GM18873 (cell line): ENCODE measurements around the gene ARPC1A.
"Not testable (repeated sequence)": the region's sequence is repeated elsewhere in the genome, so short reads cannot be mapped to it uniquely, and the experiment has no call there.

Experiments used
- ATAC-seq: cut with Tn5 transposase; IDR thresholded peaks from one replicate; pipeline ENCODE4 v1.9.1; 2021; ENCODE audit warnings: mild to moderate bottlenecking, moderate library complexity, moderate number of reproducible peaks; ENCODE audit not compliant: unreplicated experiment, low FRiP score

The ARPC1A gene

DNA sequence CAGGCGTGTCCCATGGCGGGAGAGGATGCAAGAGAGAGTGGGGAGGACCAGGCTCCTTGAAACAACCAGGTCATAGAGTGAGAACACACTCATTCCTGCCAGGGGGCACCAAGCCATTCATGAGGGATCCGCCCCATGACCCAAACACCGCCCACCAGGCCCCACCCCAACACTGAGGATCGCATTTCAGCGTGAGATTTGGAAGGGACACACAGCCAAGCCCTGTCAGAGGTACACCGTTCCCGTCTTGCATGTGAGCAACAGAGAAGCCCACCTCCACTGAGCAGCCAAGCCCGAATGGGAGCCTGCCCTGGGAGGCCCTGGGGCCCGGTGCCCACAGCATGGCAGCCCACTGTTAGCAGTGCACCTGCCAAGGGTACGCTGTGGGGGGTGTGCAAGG is 40.9 kb downstream of the ARPC1A start:
- ATAC-seq: no peak

GRCh38 chr7:99368750-99369389 is 43.2 kb downstream of the ARPC1A start:
- no peak for ATAC-seq

- ATAC-seq: no peak
Measured at GRCh38 chr7:99369767-99370391, 44.2 kb downstream of the ARPC1A start.

DNA sequence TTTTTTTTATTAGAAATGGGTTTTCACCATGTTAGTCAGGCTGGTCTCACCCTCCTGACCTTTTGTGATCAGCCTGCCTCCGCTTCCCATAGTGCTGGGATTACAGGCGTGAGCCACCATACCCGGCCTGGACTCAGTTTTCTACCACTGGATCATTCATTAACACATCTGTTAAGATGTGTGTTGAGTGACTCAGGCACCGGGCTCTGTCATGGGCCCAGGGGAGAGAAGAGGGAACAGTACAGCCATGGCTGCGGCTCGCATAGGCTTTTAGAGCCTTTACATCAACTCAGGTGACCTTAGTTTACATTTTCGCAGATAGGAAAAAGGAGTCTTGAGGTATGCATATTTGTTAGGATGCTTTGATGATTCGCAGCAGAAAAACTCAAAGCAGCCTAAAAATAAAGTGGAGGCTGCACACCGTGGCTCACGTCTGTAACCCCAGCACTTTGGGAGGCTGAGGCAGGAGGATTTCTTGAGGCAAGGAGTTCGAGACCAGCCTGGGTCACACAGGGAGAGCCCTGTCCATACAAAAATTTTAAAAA is 45.8 kb downstream of the ARPC1A start:
- ATAC-seq: no peak

- ATAC-seq: no peak
Measured at GRCh38 chr7:99372275-99373090, 46.8 kb downstream of the ARPC1A start.

- ATAC-seq: no peak
Measured at GRCh38 chr7:99373091-99374066, 47.7 kb downstream of the ARPC1A start.

DNA sequence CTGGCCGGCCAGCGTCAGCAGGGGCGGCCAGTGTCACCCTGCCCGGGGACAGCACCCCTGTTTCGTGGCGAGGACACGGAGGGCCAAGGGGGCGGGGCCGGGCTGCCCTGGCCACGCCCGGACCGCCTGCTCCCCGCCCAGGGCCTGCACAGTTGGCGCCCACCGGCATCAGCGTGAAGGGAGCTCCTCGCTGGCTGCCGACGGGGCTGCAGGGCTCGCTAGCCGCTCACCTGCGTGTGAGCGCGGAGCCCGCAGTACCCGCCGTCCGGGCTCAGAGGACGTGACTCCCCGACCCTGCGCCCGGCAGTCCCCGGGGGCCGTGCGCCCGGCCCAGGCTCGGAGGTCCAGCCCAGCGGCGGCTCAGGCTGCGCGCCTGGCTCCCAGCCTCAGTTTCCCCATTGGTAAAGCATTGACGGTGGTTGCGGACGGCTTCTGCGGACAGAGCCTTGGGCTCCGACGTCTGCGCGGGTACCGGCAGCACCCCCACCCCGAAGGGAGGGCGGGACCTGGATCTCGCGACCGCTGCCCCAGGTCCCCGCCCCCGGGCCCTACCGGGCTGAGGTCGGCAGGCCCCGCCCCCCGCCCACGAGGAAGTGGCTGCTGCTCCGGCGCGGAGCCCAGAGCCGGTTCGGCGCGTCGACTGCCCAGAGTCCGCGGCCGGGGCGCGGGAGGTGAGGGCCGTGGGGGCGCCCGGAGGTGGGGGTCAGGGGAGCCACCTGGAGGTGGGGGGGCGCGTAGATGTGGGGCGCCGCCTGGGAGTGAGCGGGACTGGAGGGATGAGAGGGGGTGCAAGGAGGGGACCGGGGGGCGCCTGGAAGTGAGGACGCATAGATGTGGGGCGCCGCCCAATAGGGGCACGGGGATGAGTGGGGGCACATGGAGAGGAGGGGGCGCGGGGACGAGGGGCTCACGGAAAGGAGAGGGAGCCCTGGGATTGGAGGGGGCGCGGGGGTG is 48.7 kb downstream of the ARPC1A start, which contains the start of gene ARPC1B:
Gene ARPC1B (plus strand): TSS at position 620 of the 954 bp plus-strand sequence. CDS start 10,985 bp downstream, outside the sequence.
- peak; percentile 44 for ATAC-seq

DNA sequence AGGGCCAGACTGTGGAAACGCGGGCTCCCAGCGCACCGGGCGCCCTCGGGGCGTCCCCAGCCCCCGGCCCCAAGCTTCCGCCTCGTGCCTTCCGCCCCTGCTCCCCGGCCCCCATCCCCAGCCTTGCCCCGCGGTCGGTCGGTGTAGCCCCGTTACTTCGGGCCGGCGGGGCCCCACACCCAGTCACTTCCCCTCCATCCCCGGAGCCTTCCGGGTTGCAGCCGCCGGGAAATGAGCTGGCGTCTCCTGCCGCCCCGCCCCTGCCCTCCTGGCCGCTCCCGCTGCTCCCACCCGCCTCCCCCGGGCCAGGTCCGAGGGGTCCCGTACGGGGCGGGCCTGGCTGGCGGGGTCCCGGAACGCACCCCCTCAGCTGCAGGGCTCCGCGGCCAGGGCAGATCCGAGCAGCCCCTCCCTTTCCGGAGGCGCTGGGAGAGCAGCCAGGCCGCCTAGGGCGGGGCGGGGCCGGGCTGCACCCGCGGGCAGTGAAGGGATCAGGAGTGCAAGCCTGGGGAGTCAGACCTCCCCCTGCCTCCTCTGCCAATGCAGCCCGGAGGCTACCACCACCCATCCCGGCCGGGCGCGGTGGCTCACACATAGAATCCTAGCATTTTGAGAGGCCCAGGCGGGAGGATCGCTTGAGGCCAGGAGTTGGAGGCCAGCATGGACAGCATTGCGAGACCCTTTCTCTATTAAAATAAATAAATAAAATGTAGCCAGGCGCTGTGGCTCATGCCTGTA is 49.5 kb downstream of the ARPC1A start:
- peak; percentile 33 for ATAC-seq

- ATAC-seq: no peak
Measured at GRCh38 chr7:99379043-99379577, 53.4 kb downstream of the ARPC1A start.

- not testable (repeated sequence) for ATAC-seq
Measured at GRCh38 chr7:99379693-99380031, 54.0 kb downstream of the ARPC1A start.

- ATAC-seq: peak; percentile 32
Measured at GRCh38 chr7:99380032-99380822, 54.5 kb downstream of the ARPC1A start.

DNA sequence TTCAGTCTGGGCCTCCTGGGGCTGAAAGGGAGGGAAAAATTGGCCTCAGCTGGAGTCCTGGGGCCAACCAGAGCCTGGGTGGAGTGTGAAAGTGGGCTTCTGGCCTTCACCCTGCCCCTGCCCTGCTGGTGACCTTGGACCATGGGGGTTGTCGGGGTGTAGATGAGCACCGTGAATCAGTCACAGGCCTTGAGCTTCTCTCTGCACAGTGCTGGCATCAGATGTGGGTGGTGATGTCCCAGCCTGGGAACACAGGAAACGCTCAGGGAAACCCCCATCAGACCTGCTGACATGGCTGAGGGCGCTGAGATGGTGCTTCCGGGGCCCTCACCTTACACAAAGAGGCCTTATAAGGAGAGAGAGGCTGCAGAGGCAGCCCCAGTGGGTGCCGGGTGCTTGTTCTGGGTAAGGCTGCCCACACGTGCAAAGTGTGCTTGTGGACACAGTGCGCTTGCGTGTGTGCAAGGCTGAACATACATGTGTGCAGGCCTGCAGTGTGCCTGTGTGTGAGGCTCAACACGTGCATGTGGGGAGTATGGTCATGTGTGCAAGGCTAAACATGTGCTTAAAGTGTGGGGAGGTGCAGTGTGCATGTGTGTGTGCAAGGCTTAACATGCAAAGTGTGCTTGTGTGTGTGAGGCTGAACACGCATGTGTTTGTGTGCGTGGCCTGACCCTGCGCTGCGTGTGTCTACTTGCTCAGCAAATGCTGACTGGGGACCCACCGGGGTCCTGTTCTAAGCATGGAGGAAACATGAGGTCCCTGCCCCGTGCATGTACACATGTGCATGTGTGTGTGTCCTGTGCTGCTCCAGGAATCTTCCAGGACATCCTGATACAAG is 55.3 kb downstream of the ARPC1A start:
- ATAC-seq: peak; percentile 75

GRCh38 chr7:99381664-99382075 is 56.0 kb downstream of the ARPC1A start:
- no peak for ATAC-seq

DNA sequence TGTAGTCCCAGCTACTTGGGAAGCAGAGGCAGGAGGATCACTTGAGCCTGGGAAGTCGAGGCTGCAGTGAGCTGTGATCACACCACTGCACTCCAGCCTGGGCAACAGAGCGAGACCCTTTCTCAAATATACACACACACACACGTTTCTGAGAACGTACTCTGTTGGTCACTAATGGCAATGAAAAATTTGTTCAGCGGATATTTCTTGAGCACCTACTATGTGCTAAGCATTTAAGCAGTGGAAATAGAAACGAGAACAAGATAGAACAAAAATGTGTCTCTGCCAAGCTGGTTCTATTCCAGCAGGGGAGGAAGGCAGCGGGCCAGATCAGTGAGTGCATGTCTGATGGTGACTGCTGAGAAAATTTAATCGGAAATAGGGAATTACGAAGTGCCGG is 57.5 kb downstream of the ARPC1A start:
- no peak for ATAC-seq

- no peak for ATAC-seq
Measured at GRCh38 chr7:99383791-99384370, 58.2 kb downstream of the ARPC1A start.

DNA sequence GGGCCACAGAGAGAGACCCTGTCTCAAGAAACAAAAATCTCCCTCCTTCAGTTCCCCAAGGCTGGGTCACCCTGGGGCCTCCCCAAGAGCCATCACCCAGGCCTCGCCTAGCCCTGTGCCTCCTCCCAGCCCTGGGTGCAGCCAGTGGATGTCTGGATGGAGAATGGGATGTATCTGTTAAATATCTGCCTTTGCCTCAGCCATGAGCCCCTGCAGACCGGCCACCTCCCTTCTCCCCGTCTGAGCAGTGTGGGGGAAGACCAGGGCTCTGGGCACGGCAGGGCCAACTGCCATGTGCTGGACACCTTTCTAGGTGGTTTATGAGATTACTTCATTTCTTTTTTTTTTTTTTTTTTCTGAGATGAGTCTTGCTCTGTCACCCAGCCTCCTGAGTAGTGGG is 58.8 kb downstream of the ARPC1A start:
- no peak for ATAC-seq
